Frontal cortex (tissue), 4 donors: ENCODE results near the gene AGPAT3. TPM values are rescaled to one million over a fixed set of nuclear protein-coding genes. Genes with fewer than 3 reads are reported as not detected.

Experiments used
- DNase-seq, 2 donors: peaks; one replicate each; pipeline ENCODE4 v3.0.0; 2012; ENCODE audit warnings: low spot score in 2 of 2
- FAIRE-seq: peaks from 2 replicates; lab custom pipeline; 2012; peaks lifted over from hg19 to GRCh38; lab: Jason Lieb, UNC
- total RNA-seq: library from RNA; depleted of rRNA; stranded (reverse); fragments of >200 nt; gene quantifications from one replicate; pipeline ENCODE4 v1.2.3, GENCODE V29; 2014
- donor health status: control.
- donor health status: control.
- donor health status: control.

The AGPAT3 gene
- total RNA-seq, 1 donor from 2014 or later: 26.1 TPM

DNA sequence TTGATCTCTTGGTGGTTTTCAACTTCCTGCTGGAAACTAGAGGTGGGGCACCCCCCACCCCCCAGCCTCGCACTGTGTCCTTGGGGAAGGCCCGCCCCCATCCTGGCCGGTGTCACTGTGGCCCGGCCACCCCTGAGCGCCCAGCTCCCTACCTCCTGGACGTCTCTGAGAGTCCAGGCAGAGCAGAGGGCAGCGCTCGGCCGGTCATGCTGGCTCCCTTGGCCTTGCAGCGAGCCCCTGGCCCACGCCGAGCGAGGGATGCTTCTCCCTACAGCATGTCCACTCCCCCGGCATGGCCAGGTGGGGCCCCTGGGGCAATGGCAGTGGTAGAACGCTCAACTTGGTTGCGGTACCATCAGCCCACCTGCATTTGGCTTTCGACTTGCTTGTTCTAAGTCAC lies 118.4 kb downstream of the AGPAT3 start:
- DNase-seq (no peak), FAIRE-seq (no peak)

DNA sequence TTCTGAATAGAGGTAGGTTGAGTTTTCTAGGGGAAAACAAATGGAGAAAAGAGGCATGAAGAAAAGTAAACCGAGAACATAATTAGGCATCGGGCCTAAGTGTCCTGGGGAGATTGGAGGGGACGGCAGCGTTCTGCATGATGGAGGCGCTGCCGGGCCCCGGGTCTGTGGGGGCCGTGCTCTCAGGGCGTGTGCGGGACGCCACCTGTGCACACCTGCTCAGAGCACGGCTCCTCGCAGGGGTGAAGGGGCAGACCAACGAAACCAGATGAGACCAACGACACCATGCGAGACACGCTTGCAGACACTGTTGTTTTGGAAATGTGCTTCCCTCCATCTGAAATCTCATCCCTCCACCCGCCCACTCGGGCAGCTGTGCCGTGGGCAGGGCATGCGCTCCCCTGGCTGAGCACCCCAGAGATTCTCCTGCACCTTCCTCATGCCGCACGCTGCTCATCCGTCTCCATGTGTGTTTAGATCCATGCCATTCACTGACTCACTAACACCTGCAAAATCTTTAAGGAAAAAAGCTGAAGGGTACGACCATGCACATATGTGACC lies 118.9 kb downstream of the AGPAT3 start:
- peak in 1 of 2 donors; percentile 59 for DNase-seq
- FAIRE-seq: no peak

DNA sequence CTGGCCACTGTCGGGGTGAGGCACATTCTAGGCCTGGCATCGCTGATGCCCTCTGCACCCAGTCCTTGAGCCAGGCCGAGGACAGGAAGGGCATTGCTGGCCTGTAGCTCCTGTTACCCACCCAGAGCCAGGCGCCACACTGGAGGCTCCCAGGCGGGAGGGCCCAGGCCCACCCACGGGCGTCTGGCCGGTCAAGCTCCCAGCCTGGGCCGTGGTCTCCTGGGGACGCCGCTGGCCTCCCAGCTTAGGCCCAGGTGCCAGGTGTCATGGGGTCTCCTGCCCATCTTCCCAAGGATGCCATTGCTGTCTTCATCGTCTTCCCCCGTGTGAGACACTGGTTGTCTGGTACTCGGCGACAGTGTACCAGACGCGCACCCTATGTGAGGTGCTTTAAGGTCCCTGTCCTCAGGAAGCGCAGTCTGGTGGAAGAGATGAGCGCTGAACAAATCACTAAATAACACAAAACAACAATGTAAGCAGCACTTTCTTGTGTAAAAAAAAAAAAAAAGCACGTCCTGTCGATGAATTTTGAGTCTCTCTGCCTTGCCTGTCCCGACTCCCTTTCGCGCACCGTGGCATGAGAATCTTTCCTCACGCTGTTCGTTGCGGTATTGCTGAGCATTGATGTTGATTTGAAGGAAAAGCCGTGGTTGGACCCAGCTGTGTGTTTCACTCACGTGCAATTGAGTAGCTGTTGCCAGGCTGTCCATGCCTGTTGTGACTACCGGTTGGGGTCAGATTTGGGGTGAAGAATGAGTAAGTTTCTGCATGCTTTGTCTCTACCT lies 120.1 kb downstream of the AGPAT3 start:
- no peak for FAIRE-seq
- no peak for DNase-seq

DNA sequence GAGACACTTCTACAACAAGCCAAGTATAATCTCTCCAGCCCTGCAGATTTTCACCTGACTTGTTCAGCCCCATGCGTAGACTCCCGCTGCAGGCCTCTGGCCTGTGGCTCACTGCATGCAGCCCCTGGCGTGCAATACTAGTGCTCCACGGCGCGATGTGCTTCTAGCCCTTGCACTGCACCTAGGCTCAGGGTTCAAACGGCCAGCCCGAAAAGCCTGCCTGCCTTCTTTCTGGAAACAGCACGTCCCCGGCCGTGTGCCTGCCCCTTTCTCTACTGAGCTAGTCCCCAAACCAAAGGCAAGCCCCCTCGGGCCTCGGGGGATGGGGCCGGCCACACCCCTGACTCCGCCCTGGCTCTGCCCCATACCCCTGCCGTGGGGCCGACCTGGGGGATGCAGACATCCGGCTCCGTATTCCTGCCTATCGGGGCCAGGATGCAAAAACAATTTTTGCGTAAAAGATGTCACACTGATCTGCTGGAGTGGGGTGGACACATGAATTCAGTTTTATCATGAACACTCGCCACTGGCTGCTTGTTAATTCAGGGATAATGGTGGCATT lies 120.7 kb downstream of the AGPAT3 start:
- no peak for FAIRE-seq
- no peak for DNase-seq

DNA sequence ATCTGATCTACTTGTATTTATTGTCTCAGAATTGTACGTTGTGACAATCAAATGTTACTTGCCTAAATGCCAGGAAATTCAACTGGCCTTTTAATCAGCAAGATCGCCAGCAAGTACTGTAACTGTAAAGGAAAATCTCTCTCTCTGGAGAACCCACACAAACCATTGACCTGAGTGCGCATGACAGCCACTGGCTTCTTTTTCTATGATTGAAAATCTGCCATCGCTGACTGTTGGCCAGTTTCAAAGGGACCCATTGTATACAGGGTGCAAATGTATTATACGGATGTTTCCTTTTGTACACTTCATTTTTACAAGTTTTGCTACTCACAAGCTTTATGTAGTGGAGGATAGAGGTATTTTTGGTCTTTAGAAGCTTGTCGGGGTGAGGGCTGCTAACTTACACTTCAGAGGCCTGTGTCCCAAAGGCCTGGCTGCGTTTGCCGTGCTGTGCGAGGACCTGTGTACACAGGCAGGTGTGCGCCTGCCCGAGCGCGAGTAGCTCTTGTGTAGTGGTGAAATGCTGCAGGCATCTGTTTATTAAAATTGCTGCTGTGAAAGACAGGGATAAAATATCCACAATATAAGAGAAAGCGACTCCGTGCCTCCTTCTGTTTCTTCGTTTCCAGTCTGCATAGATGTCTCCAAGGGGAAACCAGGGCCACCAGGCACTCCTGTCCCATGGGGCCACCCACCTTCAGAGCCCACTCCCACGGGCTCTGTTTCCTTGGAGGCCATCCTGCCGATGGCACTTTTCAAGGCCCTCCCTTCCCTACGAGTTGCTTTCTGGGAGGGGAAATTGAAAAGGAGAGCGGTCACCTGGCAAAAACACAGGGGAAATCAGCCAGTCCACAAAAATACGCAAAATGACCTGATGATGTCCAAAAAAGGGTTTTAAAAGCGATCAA lies 121.8 kb downstream of the AGPAT3 start:
- FAIRE-seq: no peak
- DNase-seq: peak in 1 of 2 donors; percentile 76

DNA sequence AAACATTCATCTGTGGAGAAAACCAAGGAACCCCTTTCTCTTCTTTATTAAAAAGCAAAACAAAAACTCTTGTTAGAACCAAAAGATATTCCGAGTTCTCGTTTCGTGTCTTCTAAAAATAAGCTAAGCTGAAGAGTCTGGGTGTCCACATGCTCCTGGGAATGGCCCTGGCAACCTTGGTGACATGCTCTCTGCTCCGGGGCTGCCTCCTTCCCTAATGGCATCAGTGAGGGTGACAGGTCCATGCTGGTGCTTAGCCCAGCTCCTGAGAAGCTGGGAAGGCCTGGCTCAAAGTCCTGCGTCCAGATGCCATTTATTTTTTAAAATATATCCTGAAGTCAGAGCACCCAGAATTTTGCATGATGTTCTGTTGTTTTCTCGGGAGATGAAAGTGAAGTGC lies 122.5 kb downstream of the AGPAT3 start:
- DNase-seq (no peak), FAIRE-seq (no peak)

DNA sequence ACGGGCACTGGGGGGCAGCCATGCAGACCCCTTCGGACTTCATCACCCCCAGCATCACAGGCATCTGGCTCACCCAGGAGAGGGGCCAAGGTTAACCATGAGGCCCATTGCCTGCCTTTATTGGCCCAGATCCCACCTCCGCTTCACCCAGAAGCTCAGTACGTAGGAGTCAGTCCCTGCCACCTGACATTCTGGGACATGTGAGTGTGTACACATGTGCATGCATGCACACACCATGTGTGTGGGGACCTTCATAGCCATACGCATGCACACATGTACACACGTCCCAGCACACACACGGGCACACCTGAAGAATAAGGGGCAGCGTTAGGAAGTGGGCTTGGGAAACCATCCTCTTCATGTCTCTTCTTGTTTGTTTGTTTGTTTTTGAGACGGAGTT lies 123.0 kb downstream of the AGPAT3 start:
- DNase-seq: no peak
- FAIRE-seq: no peak

DNA sequence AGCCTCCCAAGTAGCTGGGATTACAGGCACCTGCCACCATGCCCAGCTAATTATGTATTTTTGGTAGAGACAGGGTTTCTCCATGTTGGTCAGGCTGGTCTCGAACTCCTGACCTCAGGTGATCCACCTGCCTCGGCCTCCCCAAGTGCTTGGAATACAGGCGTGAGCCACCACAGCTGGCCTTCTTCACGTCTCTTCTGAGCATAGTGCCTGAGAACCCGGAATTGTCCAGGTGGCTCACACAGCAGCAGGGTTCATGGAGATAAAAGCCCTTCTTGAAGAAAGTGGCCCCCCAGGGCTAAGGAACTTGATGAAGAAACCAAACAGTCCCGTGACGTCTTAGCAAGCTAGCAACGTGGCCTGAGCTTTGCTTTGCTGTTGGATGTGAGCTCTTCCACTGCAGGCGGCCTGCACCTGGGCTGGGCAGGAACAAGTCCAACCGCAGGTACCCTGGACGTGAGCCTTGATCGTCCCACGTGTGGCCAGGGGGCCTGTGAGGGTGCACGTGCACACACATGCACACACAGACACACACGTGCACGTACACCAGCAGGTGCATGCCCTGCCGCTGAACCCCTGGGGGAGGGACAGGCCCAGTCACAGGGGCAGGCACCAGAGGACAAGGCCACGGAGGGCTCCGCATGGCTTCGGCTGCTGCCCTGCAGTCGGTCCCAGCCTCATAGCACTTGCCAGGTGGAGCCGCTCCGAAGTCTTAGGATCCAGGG lies 123.6 kb downstream of the AGPAT3 start:
- no peak for FAIRE-seq
- no peak for DNase-seq

DNA sequence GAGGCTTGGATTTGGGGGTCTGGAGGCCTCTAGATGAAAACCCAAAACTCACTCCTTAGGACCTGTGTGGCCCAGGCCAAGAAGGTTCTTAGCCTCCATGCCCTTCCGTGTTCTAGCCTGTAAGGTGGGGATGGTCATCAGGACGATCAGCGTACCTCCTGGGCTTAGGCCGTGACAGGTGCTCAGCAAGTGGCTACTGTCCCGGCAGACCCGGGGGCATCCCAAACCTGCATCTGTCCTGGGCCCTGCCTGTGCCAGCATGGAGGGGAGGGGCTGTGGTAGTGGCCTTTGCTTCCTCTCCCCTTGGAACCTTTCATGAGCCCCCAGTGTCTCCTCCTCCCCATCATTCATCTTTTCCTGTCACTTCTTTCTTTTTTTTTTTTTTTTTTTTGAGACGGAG lies 124.4 kb downstream of the AGPAT3 start:
- FAIRE-seq: no peak
- no peak for DNase-seq

DNA sequence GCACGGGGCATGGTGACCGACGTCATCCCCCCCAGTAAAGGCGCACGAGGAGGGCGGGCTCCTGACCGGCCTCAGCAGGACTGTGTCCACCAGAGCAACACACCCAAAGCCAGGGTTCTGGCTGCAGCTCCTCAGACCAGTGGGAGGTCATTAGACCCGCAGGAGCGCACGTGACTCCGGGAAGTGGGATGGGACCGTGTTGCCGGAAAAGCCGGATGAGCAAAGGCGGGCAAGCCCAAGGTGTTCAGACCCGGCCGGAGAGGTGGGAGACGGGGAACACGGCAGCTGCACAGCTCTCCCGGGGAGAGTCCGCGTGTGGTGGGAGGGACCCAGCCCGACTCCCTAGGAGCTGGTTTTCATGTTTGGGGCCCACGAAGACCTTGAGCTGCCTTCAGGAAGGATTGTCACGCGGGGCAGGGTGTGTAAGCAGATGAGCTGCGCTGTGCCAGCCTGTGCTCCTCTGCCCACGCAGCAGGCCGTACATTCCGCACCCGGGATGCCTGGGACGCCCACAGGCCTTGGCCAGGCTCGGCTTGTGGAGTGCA lies 126.5 kb downstream of the AGPAT3 start:
- no peak for FAIRE-seq

DNA sequence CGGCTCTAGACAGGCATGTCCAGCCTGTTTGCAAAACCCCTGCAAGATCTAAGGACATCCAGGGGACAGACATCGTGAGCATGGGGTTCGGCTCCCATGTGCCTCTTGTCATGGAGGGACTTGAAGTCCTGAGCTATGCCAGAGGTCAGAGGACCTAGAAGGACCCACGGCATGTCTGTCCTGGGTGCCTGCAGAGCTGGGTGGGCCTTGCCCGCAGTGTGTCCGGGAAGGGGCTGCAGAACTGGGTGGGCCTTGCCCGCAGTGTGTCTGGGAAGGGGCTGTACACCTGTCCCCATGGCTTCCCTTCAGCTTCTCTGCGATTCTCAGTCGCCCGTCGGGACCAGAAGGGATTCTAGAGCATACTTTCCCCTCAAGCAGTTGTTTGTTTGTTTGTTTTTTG lies 127.1 kb downstream of the AGPAT3 start:
- no peak for DNase-seq

More for the DNA sequence above, 126.5 kb downstream of the AGPAT3 start:
- no peak for DNase-seq

DNA sequence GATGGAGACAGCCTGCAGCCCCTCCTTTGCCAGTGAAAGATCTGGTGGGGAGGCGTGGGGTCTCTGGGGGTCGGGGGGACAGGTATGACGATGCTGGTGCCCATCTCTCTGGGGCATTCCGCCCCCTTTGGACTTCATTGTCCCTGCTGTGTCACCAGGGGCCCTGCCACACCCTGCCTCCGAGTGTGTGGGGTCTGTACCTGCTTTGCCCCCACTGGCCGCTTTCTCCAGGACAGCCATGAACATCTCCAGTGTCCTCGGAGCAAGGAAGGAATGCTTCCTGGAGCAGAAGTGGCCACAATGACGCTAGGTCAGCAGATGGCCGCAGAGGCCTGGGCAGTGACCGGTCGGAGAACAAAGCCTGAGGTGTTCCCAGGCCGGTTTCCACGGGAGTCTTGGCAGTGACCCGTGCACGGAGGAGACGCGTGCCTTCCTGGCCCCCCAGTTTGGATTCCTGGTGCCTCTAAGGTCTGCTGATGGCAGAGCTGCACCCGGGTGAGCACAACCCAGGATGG lies 128.5 kb downstream of the AGPAT3 start:
- DNase-seq (no peak), FAIRE-seq (no peak)

More for the DNA sequence above, 127.1 kb downstream of the AGPAT3 start:
- FAIRE-seq: no peak

DNA sequence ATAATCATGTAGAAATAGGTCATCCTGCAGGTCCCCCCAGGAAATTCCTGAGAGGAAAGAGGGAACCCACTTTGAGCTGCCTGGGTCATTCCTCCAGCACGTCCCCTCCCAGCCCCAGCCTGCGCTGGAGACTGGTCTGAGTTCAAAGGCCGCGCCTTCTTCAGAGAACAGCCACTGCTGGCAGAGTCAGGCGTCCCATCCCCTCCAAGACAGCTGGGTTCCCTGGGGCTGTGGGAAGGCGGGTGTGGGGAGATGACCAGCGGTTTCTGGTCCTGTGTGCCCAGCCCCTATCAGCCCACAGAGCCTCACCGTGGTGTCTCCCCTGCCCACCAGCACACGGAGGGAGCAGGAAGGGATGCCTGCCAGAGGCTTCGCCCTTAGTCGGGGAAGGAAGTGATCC lies 129.1 kb downstream of the AGPAT3 start:
- no peak for FAIRE-seq
- DNase-seq: no peak

DNA sequence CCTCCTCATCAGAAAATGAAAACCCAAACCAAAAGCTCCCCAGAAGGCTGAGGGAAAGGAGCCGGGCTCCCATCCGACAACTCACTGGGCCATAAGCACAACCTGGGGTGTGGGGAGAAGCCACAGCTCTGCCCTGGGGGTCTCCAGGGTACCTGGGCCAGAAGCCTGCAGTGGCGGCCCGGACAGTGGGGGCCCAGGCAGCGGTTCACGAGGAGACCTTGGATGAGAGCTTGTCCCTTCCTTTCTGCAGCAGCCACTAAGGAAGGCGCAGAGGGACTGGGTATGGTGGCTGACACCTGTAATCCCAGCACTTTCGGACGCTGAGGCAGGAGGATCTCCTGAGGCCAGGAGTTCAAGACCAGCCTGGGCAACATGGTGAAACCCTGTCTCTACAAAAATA lies 129.6 kb downstream of the AGPAT3 start:
- FAIRE-seq: no peak

DNA sequence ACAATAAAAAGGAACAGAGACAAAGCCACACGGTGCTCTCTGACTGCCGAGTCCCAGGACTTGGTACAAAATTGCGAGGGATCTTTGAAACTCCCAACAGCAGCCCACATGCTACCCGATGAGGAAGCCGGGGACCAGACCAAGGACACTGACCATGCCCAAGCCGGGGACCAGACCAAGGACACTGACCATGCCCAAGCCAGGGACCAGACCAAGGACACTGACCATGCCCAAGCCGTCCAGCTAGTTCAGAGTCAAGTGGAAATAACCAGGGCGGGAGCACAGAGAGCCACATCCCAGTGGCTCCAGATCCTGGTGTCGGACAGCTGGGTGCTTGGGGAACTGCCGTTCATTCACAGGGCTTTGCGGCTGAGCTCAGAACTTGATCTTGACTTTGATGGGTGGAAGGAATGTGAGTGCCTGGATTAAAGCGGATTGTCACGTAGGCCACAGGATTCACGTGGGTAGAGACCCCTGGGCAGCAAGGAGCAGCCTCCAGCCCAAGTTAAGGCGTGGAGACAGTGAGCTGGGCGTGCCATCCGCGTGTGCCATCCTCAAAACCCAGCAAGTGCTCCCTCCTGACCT lies 130.6 kb downstream of the AGPAT3 start:
- FAIRE-seq: no peak

More for the DNA sequence above, 129.6 kb downstream of the AGPAT3 start:
- no peak for DNase-seq

DNA sequence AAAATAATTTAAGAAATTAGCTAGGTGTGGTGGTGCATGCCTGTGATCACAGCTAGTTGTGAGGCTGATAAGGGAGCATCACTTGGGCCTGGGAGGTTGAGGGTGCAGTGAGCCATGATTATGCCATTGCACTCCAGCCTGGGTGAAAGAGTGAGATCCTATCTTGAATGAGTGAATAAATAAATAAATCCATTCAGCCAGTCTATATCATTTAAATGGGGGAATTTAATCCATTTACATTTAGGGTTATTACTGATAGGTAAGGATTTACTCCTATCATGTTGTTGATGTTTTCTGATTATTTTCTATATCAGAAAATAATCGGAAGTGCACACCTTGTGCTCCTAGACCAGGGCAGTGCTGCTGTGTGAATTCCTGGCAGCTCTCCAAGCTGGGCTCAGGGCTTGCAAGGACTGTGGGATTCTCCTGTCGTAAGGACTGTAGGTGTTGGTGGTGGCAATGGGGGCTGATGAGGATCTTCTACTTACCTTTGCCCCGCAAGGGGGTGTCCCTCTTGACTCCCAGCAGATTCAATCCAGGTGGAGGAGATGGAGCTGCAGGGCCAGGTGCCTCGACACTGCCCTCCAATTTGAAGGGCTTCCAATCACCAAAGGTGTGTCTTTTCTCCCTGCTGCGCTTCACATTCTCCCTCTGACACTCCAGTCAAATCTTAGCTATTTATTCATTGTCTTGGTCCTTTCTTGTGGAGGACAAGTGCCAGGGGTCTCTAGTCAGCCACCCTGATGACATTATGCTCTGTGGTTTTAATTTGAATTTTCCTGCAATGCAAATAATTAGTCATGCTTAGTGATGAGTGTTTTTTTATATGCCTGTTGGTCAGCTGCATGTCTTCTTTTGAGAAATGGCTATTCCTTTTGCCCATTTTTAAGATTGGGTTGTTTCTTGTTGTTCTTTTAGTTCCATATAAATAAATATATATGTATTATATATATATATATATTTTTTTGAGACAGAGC lies 133.0 kb downstream of the AGPAT3 start:
- no peak for DNase-seq

More for the DNA sequence above, 130.6 kb downstream of the AGPAT3 start:
- DNase-seq: no peak

DNA sequence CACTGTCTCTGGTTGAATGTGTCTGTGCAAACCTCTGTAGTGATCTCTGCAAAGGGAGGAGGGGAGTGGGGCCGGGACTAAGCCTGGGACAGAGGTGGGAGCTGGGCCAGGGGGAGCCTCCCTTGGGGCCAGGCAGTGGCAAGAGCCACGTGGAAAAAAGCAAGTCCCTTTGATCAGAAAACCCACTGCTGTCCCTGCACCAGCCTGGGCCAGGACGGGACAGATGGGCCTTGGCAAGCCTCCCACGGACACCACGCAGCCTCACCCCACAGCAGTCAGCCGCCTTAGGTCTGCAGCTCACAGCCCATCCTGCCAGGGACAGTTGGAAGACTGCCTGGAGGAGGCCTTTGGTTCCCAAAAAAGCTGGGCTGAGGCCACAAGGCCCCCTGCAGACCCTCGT lies 135.3 kb downstream of the AGPAT3 start:
- FAIRE-seq: no peak

More for the DNA sequence above, 133.0 kb downstream of the AGPAT3 start:
- no peak for FAIRE-seq

DNA sequence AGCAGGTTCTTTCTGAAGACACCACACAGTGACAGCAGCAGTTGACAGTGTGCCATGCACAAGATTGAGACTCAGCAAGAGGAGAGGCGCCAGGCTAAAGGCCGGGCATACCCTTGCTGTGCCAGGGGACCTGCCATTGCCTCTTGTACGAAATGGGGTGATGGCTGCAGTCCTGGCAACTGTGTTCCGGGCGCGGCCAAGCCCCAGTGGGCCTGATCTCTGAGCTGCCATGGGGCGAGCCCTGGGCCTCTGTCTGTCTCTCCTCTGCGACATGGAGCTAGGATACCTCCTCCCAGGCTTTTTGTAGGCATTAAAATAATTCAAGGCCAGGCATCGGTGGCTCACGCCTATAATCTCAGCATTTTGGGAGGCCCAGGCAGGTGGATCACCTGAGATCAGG lies 137.5 kb downstream of the AGPAT3 start:
- FAIRE-seq (no peak), DNase-seq (no peak)

More for the DNA sequence above, 135.3 kb downstream of the AGPAT3 start:
- peak in 1 of 2 donors; percentile 57 for DNase-seq
